Astrocyte (in vitro differentiated cells and primary cell): ENCODE data around the gene MSMB. TPM values are rescaled to one million over a fixed set of nuclear protein-coding genes. Genes with fewer than 3 reads are reported as not detected.
"Not testable (repeated sequence)": the region's sequence is repeated elsewhere in the genome, so short reads cannot be mapped to it uniquely, and the experiment has no call there.

Source experiments
- DNase-seq: peaks from one replicate; pipeline ENCODE4 v3.0.0-alpha.2; 2010; ENCODE audit warnings: low read depth
- FAIRE-seq: peaks from 2 replicates; lab custom pipeline; 2011; peaks lifted over from hg19 to GRCh38; lab: Jason Lieb, UNC
- H2AFZ ChIP-seq: 2 replicates; pipeline ENCODE4 v1.6.0; 2012; ENCODE audit warnings: low read depth, low read length, inconsistent platforms
- H3K27ac ChIP-seq: 2 replicates; pipeline ENCODE4 v1.5.1; 2011; ENCODE audit warnings: low read depth, low read length, inconsistent platforms
- H3K27me3 ChIP-seq: 2 replicates; pipeline ENCODE4 v1.6.0; 2011; ENCODE audit warnings: low read length, inconsistent platforms; ENCODE audit not compliant: insufficient read depth
- H3K36me3 ChIP-seq: 2 replicates; pipeline ENCODE4 v1.5.1; 2011; ENCODE audit warnings: low read length, inconsistent platforms; ENCODE audit not compliant: insufficient read depth
- H3K4me1 ChIP-seq: 2 replicates; pipeline ENCODE4 v1.5.1; 2011; ENCODE audit warnings: low read length, inconsistent platforms; ENCODE audit not compliant: insufficient read depth
- H3K4me2 ChIP-seq: 2 replicates; pipeline ENCODE4 v1.6.0; 2012; ENCODE audit warnings: low read length, inconsistent platforms
- H3K4me3 ChIP-seq: 2 replicates; pipeline ENCODE4 v1.5.1; 2011; ENCODE audit warnings: low read depth, mild to moderate bottlenecking, low read length, inconsistent platforms; ENCODE audit not compliant: insufficient read depth
- H3K79me2 ChIP-seq: 2 replicates; pipeline ENCODE4 v1.6.0; 2012; ENCODE audit warnings: mild to moderate bottlenecking, low read length, inconsistent platforms; ENCODE audit not compliant: insufficient read depth
- H3K9ac ChIP-seq: 2 replicates; pipeline ENCODE4 v1.6.0; 2012; ENCODE audit warnings: mild to moderate bottlenecking, low read length, inconsistent platforms
- H3K9me3 ChIP-seq: 2 replicates; pipeline ENCODE4 v1.5.1; 2012; ENCODE audit warnings: low read depth, mild to moderate bottlenecking, low read length, inconsistent platforms; ENCODE audit not compliant: insufficient read depth
- H4K20me1 ChIP-seq: 2 replicates; pipeline ENCODE4 v1.6.0; 2012; ENCODE audit warnings: low read length, inconsistent platforms; ENCODE audit not compliant: insufficient read depth
- H3K27ac Mint-ChIP-seq: one replicate; pipeline ENCODE4 v1.8.0; 2021; ENCODE audit warnings: mild to moderate bottlenecking, mixed read lengths; ENCODE audit not compliant: unreplicated experiment
- H3K27me3 Mint-ChIP-seq: one replicate; pipeline ENCODE4 v1.8.0; 2021; ENCODE audit warnings: low read depth, mixed read lengths; ENCODE audit not compliant: unreplicated experiment
- H3K36me3 Mint-ChIP-seq: one replicate; pipeline ENCODE4 v1.8.0; 2021; ENCODE audit warnings: low read depth, mixed read lengths; ENCODE audit not compliant: unreplicated experiment
- H3K4me1 Mint-ChIP-seq: one replicate; pipeline ENCODE4 v1.8.0; 2021; ENCODE audit warnings: low read depth, mixed read lengths; ENCODE audit not compliant: unreplicated experiment
- H3K4me3 Mint-ChIP-seq: one replicate; pipeline ENCODE4 v1.8.0; 2021; ENCODE audit warnings: mild to moderate bottlenecking, moderate library complexity, mixed read lengths; ENCODE audit not compliant: unreplicated experiment
- H3K9me3 Mint-ChIP-seq: one replicate; pipeline ENCODE4 v1.8.0; 2021; ENCODE audit warnings: mild to moderate bottlenecking, mixed read lengths; ENCODE audit not compliant: unreplicated experiment
- EZH2 ChIP-seq: IDR thresholded peaks from 2 replicates; pipeline ENCODE4 v1.6.1; 2012; ENCODE audit warnings: mild to moderate bottlenecking, low read length, inconsistent platforms; ENCODE audit not compliant: insufficient read depth
- total RNA-seq: library from RNA; stranded (reverse); gene quantifications from 2 replicates; pipeline ENCODE4 v1.2.1, GENCODE V29; 2021
- TF ChIP-seq, protein P1 (sequence below): IDR thresholded peaks from 2 replicates; pipeline ENCODE4 v1.5.1; 2011; ENCODE audit warnings: low read depth, mild to moderate bottlenecking, inconsistent platforms, low read length, moderate library complexity; ENCODE audit not compliant: insufficient read depth

MSMB gene
- total RNA-seq, 1 donor from 2014 or later: not detected

DNA sequence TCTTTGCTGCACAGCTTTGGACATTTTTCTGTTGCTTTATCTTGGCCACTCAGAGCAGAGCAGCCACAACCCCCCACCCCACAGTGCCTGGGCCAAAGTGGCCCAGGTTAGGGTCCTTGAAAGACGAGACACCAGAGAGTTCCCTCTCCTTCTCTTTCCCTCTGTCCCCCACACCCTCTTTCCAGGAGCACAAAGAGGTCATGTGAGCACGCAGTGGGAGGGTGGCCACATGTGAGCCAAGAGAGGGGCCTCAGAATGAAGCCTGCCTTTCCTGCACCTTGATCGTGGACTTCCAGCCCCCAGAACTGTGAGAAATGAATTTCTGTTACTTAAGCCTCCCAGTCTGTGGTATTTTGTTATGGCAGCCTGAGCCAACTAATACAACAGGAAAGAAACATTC, 14.6 kb upstream of the MSMB start:
- Mint-ChIP-seq H3K27me3 (no peaks in the 10 kb centered on the region), H3K9me3 (peaks cover 3% of the 10 kb centered on the region), H3K4me3 (no peak overlapping the region), H3K4me1 (no peaks in the 10 kb centered on the region), H3K36me3 (no peaks in the 10 kb centered on the region), H3K27ac (no peak overlapping the region)
- Histone ChIP-seq H3K9me3 (no peaks in the 10 kb centered on the region), H3K9ac (no peak overlapping the region), H3K27ac (no peak overlapping the region), H3K4me3 (no peak overlapping the region), H3K4me2 (no peak overlapping the region), H3K27me3 (no peaks in the 10 kb centered on the region), H4K20me1 (no peaks in the 10 kb centered on the region), H3K4me1 (no peaks in the 10 kb centered on the region), H2AFZ (no peak overlapping the region), H3K36me3 (no peaks in the 10 kb centered on the region), H3K79me2 (no peaks in the 10 kb centered on the region)
- DNase-seq: no peak
- TF ChIP-seq EZH2: no peak
- TF ChIP-seq, protein P1, sequence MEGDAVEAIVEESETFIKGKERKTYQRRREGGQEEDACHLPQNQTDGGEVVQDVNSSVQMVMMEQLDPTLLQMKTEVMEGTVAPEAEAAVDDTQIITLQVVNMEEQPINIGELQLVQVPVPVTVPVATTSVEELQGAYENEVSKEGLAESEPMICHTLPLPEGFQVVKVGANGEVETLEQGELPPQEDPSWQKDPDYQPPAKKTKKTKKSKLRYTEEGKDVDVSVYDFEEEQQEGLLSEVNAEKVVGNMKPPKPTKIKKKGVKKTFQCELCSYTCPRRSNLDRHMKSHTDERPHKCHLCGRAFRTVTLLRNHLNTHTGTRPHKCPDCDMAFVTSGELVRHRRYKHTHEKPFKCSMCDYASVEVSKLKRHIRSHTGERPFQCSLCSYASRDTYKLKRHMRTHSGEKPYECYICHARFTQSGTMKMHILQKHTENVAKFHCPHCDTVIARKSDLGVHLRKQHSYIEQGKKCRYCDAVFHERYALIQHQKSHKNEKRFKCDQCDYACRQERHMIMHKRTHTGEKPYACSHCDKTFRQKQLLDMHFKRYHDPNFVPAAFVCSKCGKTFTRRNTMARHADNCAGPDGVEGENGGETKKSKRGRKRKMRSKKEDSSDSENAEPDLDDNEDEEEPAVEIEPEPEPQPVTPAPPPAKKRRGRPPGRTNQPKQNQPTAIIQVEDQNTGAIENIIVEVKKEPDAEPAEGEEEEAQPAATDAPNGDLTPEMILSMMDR: no peak
- no peak for FAIRE-seq

DNA sequence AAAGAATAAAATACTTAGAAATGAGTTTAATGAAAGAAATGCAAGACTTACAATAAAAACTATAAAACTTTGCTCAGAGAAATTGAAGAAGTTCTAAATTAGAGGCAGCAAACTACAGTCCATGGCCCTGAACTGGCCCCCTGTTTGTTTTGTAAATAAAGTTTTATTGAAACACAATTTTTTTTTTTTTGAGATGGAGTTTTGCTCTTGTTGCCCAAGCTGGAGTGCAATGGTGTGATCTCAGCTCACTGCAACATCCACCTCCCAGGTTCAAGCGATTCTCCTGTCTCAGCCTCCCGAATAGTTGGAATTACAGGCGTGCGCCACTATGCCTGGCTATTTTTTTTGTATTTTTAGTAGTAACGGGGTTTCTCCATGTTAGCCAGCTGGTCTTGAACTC, 11.9 kb upstream of the MSMB start:
- H3K4me3 ChIP-seq, H2AFZ ChIP-seq, DNase-seq: not testable (repeated sequence)

DNA sequence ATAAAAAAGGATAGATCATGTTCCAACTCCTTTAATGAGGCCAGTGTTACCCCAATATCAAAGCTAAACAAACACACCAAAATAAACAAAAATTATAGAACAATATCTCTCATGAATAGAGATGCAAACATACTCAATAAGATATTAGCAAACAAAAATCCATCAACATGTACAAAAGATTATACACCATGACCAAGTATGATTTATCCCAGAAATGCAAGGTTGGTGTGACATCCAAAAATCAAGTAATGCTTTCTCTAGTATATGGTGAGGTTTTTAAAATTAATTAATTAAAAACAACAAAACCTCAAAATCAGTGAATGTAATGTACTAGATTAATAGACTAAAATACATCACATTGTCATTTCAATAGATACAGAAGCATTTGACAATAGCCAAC, 11.0 kb upstream of the MSMB start:
- Mint-ChIP-seq H3K4me1 (peaks cover 7% of the 10 kb centered on the region), H3K27ac (no peak overlapping the region), H3K36me3 (no peaks in the 10 kb centered on the region), H3K4me3 (no peak overlapping the region), H3K9me3 (peaks cover 3% of the 10 kb centered on the region), H3K27me3 (no peaks in the 10 kb centered on the region)
- no peak overlapping the region for H3K4me3 ChIP-seq
- H3K4me1 ChIP-seq: no peaks in the 10 kb centered on the region
- no peak overlapping the region for H3K27ac ChIP-seq
- no peaks in the 10 kb centered on the region for H3K9me3 ChIP-seq
- H3K79me2 ChIP-seq: no peaks in the 10 kb centered on the region
- no peak overlapping the region for H2AFZ ChIP-seq
- no peaks in the 10 kb centered on the region for H4K20me1 ChIP-seq
- TF ChIP-seq, protein P1: no peak
- TF ChIP-seq EZH2: no peak
- FAIRE-seq (no peak), DNase-seq (no peak)
- H3K9ac ChIP-seq: no peak overlapping the region
- H3K36me3 ChIP-seq: no peaks in the 10 kb centered on the region
- H3K4me2 ChIP-seq: no peak overlapping the region
- no peaks in the 10 kb centered on the region for H3K27me3 ChIP-seq

More for the DNA sequence above, 11.9 kb upstream of the MSMB start:
- not testable (repeated sequence) for H3K36me3 Mint-ChIP-seq, H3K27me3 ChIP-seq, H3K4me1 ChIP-seq, H3K9me3 Mint-ChIP-seq, H3K4me3 Mint-ChIP-seq, H3K36me3 ChIP-seq, FAIRE-seq, H3K27ac Mint-ChIP-seq, H3K4me2 ChIP-seq, H3K4me1 Mint-ChIP-seq, H3K27me3 Mint-ChIP-seq, H4K20me1 ChIP-seq, H3K79me2 ChIP-seq, H3K9ac ChIP-seq, H3K27ac ChIP-seq, H3K9me3 ChIP-seq
